Stimulated activated CD4-positive, alpha-beta T cell treated with anti-CD3 and anti-CD28 coated beads, Interleukin-15, amount 100 ng/mL, for 1 hour (primary cell): ENCODE measurements around the gene CSNK1E.

Experiments
- DNase-seq, 2 donors: peaks; one replicate each; pipeline ENCODE4 v3.0.0-alpha.2; 2020; ENCODE audit warnings: low read depth in 1 of 2, low spot score in 1 of 2

Gene CSNK1E

GRCh38 chr22:38308791-38309498 lies 8.3 kb downstream of the CSNK1E start:
- DNase-seq, result no peak

GRCh38 chr22:38305471-38306448 lies 11.5 kb downstream of the CSNK1E start:
- peak in 1 of 2 donors; percentile 16 for DNase-seq

- no peak for DNase-seq
Observed at GRCh38 chr22:38304526-38304925, 12.7 kb downstream of the CSNK1E start.

GRCh38 chr22:38303974-38304373 lies 13.3 kb downstream of the CSNK1E start:
- DNase-seq, result no peak

- no peak for DNase-seq
Observed at GRCh38 chr22:38302906-38303305, 14.3 kb downstream of the CSNK1E start.

GRCh38 chr22:38300946-38301345 lies 16.3 kb downstream of the CSNK1E start:
- no peak for DNase-seq

- DNase-seq, result no peak
Observed at GRCh38 chr22:38300197-38300945, 16.9 kb downstream of the CSNK1E start.

GRCh38 chr22:38299770-38300102 lies 17.5 kb downstream of the CSNK1E start:
- no peak for DNase-seq

- peak in 1 of 2 donors; percentile 31 for DNase-seq
Observed at GRCh38 chr22:38298312-38299005, 18.8 kb downstream of the CSNK1E start.

- DNase-seq, result no peak
Observed at GRCh38 chr22:38296372-38296771, 20.9 kb downstream of the CSNK1E start.

- no peak for DNase-seq
Observed at GRCh38 chr22:38295863-38296262, 21.4 kb downstream of the CSNK1E start.

- DNase-seq, result no peak
Observed at GRCh38 chr22:38295339-38295738, 21.9 kb downstream of the CSNK1E start.

GRCh38 chr22:38294193-38294592 lies 23.0 kb downstream of the CSNK1E start:
- DNase-seq, result no peak

GRCh38 chr22:38292694-38293093 lies 24.5 kb downstream of the CSNK1E start:
- DNase-seq, result no peak

GRCh38 chr22:38291201-38291777 lies 25.9 kb downstream of the CSNK1E start:
- DNase-seq, result no peak

- no peak for DNase-seq
Observed at GRCh38 chr22:38290347-38290746, 26.9 kb downstream of the CSNK1E start.

- no peak for DNase-seq
Observed at GRCh38 chr22:38289583-38290082, 27.6 kb downstream of the CSNK1E start.

- DNase-seq, result no peak
Observed at GRCh38 chr22:38286915-38287669, 30.1 kb downstream of the CSNK1E start.

- no peak for DNase-seq
Observed at GRCh38 chr22:38285018-38285417, 32.2 kb downstream of the CSNK1E start.

- no peak for DNase-seq
Observed at GRCh38 chr22:38284042-38284402, 33.2 kb downstream of the CSNK1E start.
